Measurements from ENCODE around the gene EFEMP2.

The EFEMP2 gene

DNA sequence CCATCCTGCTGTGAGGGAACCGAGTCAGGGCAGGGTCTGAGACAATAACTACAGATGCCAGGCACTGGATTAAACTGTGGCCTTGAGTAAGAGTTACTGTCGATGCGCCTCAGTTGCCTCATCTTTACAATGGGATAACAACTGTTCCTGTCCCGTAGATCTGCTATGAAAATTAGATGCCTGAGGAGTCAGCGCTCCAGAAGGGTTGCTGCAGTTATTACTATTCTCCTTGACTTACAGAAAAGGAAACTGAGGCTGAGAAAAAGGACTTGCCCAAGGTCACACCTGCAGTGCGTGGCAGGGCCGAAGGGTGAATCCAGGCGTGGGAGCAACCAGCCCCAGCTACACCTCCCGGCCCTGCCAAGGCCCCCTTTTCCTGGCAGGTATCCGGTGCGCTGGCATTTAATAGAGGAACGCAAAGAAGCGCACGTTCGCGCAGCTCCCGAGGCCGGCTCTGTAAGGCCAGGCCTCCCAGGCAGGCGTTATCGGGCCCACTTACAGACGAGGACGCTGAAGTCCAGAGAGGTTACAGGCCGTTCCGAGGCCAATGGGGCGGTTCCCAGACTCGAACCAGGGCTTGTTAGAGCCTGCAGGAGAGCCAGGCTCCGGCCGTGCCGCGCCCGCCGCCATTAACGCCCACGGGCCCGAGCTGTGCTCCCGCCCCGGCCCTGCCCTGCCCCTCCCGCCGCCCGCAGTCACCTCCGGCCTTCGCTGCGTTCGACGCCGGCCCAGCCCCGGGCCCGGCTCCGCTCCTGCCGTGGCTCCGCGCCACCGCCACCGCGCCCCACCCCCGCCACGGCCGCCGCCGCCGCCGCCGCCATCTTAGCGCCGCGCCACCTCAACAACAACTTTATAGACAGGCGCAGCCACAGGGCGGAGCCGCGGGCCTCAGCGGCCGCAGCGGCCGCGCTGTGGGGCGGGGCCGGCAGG is 45.9 kb upstream of the EFEMP2 start, which contains the start of gene C11orf68:
Gene C11orf68, minus strand, starts transcription at position 852 of the 930 bp plus-strand sequence. Its CDS starts 31 bp downstream, at position 821.
- no peak for DNase-seq (ENCODE audit: low spot score)
- TF ChIP-seq, protein P1, sequence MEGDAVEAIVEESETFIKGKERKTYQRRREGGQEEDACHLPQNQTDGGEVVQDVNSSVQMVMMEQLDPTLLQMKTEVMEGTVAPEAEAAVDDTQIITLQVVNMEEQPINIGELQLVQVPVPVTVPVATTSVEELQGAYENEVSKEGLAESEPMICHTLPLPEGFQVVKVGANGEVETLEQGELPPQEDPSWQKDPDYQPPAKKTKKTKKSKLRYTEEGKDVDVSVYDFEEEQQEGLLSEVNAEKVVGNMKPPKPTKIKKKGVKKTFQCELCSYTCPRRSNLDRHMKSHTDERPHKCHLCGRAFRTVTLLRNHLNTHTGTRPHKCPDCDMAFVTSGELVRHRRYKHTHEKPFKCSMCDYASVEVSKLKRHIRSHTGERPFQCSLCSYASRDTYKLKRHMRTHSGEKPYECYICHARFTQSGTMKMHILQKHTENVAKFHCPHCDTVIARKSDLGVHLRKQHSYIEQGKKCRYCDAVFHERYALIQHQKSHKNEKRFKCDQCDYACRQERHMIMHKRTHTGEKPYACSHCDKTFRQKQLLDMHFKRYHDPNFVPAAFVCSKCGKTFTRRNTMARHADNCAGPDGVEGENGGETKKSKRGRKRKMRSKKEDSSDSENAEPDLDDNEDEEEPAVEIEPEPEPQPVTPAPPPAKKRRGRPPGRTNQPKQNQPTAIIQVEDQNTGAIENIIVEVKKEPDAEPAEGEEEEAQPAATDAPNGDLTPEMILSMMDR (IDR thresholded peaks at IDR 0.05; ENCODE audit: extremely low read depth, missing control alignments): no peak

DNA sequence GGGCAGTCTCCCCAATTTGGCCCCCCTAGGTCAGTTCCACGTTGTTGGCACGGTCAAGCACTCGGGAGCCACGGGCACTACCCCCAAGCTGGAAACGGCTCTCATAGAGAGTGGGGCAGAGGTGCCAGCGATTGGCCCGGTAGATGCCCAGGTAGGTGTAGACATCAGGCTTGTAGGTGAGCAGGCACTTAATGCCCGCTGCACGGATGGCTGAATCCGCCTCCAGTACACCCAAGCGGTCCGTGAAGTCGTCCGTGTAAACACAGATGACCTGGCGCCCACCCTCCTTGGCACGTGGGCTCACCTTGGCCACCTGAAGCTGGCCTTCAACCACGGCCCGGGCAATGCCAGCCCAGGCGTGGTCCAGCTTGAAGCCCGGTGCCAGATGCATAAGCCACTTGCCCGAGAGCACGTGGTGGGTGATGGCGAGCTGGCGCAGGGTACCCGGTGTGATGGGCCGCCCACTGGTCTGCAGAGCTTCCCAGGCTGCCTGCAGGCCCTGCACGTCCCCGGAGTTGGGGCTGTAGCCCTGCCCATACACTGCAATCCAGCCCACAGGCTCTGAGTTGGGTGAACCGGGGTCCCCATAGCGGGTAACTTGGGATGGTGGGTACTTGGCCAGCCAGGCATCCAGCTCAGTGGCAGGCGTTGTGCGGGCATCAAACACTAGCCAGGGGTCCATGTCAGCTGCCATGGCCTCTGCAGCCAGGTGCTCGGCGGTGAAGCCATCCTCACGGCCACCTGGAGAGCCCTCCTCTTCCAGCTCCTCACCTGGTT is 45.0 kb upstream of the EFEMP2 start:
- TF ChIP-seq, protein P1 (IDR thresholded peaks at IDR 0.05; ENCODE audit: extremely low read depth, missing control alignments): no peak
- no peak for DNase-seq (ENCODE audit: low spot score)

DNA sequence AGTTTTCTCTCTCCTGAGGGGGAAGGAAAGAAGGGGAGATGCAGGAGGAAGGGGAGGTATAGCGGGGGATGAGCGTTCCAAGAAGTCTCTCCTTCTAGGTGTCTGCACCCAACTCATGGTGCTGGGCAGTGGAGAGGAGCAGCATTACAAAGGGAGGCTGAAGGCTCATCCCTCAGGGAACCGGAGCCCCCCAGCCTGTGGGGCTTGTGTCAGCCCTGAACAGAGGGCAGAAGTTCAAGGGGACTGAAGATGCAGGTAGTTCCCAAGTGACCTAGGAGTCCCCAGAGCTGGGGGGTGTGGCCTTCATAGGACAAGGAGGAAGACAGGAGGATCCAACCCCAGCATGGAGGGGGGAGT is 44.5 kb upstream of the EFEMP2 start:
- DNase-seq (ENCODE audit: low spot score): no peak
- TF ChIP-seq, protein P1 (IDR thresholded peaks at IDR 0.05; ENCODE audit: extremely low read depth, missing control alignments): no peak

DNA sequence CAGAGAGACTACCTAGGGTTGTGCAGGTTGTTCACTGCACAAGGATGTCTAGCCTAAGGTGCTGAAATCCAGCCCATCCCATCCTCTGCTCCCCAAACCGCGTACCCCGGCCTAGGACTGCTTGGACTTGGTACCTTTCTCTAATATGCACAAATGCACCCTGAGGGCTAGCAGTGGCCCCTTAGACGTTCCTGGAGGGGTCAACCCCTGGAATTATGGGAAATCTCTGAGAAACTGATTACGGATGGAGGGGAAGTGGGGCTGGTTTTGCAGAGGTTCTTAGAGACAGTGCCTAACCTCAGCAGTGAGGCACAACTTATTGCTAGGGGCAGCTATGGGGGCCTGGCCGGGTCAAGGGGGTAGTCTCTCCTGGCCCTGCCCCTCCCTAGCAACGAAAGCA is 43.8 kb upstream of the EFEMP2 start:
- TF ChIP-seq, protein P1 (IDR thresholded peaks at IDR 0.05; ENCODE audit: extremely low read depth, missing control alignments): no peak
- no peak for DNase-seq (ENCODE audit: low spot score)

DNA sequence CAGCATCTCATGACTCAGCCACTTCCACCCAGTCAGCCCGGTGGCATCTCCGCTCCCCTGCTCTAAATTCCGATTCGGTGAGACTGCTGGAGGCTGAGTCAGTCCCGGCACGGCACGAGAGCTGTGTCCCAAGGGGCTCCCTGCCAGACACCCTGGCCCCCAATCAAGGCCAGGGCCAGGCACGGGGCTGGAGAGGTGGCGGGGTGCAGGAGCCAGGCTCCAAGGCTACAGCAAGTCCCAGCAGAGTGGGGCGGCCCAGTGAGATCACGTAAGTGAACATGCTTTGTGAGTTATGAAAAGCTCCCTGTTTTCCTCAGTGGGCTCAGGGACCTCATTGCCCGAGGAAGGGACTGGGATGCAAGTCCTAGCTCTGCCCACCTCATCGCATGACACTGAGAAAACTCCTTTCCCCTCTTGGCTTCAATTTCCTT is 43.2 kb upstream of the EFEMP2 start:
- TF ChIP-seq, protein P1 (IDR thresholded peaks at IDR 0.05; ENCODE audit: extremely low read depth, missing control alignments): no peak
- no peak for DNase-seq (ENCODE audit: low spot score)

DNA sequence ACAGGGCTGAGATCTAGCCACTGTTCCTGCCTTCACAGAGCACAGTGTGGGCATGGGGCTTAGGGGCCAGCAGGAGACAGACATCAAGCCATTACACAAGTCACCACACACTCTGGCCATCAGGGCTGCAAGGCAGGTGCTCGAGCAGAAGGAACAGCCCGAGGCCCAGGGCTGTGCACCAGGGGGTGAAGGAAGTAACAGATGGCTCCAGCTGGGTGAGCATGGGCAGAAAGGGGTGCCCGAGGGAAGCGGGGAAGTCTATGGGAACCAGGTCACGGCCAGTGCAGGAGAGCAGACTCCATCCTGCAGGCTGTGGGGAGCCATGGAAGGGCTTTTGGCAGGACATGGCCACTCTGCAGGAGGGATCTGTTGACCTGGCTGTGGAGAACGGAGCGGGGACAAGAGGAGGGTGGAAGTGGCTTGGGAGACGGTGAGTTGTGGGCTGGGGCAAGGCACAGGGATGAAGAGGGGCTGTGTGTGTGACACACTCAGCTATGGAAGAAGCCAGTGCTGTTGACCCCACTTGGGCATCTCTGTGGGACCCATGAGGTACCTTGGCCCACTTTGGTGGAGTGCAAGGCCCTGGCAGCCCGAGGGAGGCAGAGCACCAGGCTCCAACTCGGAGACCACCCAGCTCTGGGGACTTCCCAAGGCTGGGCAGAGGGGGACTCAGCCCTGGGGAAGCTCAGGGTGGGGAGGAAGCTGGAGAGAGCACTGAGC is 42.7 kb upstream of the EFEMP2 start:
- DNase-seq (ENCODE audit: low spot score): no peak
- TF ChIP-seq, protein P1 (IDR thresholded peaks at IDR 0.05; ENCODE audit: extremely low read depth, missing control alignments): no peak

Data from GM20000 (cell line).